ENCODE data around the gene PPIL4.

The PPIL4 gene

DNA sequence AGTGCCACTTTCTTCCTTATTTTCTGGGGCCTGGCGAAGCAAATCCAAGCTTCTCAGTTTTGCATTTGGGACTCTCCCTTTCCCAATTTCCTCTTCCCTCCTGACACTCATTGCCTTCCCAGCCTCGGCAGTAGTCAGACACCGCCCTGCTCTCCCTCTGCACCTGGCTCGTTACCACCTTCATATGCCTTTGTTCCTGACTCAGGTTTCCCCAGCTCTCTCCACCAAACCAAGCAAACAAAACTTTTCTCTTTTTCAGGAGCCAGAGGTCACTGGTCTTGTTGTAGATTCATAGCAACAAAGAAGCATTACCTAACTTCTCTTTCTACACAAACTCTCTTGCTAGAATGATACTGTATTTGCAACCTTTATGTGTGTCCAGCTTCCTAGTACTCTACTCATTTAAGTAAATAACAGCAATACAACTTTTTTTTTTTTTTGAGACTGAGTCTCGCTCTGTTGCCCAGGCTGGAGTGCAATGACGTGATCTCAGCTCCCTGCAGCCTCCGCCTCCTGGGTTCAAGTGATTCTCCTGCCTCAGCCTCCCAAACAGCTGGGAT, 52.0 kb downstream of the PPIL4 start:
- Histone ChIP-seq H3K23ac (ENCODE audit: low read depth, low read length, poor library complexity) (no peak overlapping the region), H3K9me3 (replicated peaks in 1 of 2; ENCODE audit: control insufficient read depth in 2 of 2, insufficient read depth in 1 of 2, low read depth in 1 of 2, low read length in 2 of 2) (no peaks in the 10 kb centered on the region), H3K9ac (ENCODE audit: low read depth, low read length, poor library complexity) (no peak overlapping the region), H2BK120ac (ENCODE audit: low read depth, low read length) (no peak overlapping the region), H3K4me1 (ENCODE audit: control insufficient read depth in 2 of 2, insufficient read depth in 1 of 2, low read depth in 1 of 2, low read length in 2 of 2) (no peaks in the 10 kb centered on the region), H3K79me1 (ENCODE audit: low read depth, low read length) (no peaks in the 10 kb centered on the region), H3K18ac (ENCODE audit: low read length) (no peak overlapping the region), H4K91ac (ENCODE audit: low read depth, low read length, poor library complexity) (no peak overlapping the region), H3K27me3 (ENCODE audit: control insufficient read depth in 3 of 3, insufficient read depth in 3 of 3, low read depth in 1 of 3, low read length in 3 of 3) (no peaks in the 10 kb centered on the region), H3K4ac (ENCODE audit: low read length) (no peak overlapping the region), H2BK5ac (ENCODE audit: low read length) (no peak overlapping the region), H4K8ac (ENCODE audit: low read depth, low read length) (no peak overlapping the region), H3K14ac (ENCODE audit: low read length) (no peak overlapping the region), H3K27ac (replicated peaks; ENCODE audit: low read length) (no peak overlapping the region), H3K36me3 (replicated peaks in 1 of 2; ENCODE audit: control insufficient read depth in 2 of 2, insufficient read depth in 2 of 2, low read length in 2 of 2) (no peaks in the 10 kb centered on the region), H3K4me3 (ENCODE audit: low read length in 2 of 2) (no peak overlapping the region), H2BK12ac (ENCODE audit: low read length) (no peak overlapping the region), H3K4me2 (ENCODE audit: insufficient read depth, low read length, poor library complexity, severe bottlenecking) (no peak overlapping the region), H2AK5ac (ENCODE audit: low read depth, low read length) (no peak overlapping the region), H2BK15ac (ENCODE audit: low read length) (no peak overlapping the region), H2AFZ (ENCODE audit: low read length) (no peak overlapping the region)
- WGBS, 2 donors (ENCODE audit: extremely low coverage in 2 of 2, insufficient read length in 2 of 2, insufficient replicate concordance in 1 of 2): no CpG with 5 or more reads among the region's 7 CpGs
- no peak for DNase-seq (ENCODE audit: low spot score)

DNA sequence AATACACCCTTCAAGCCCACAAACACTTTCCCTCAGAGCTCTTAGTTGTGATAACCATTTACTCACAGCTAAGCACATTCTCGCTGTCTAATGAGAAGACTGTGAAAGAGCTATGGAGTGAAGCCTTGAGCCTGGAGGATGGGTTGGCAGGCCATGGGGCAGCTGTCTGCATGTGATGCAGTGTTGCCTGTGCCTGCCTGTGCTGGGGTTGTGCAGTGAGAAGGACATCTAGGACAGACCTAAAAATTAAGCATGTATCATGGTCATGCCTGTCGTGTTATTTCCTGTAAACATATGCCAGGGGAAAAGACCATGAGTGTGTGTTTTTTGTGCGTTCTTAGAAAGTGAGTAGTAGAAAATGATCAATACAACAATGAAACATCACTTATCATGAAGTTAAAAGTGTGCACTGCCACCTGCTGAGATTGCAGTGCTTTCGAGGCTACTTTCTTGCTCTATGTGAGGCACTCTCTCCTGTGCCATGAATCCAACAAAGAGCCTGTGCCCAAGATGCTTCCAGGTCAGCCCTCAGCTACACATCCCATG, 53.0 kb downstream of the PPIL4 start:
- Histone ChIP-seq H4K8ac (ENCODE audit: low read depth, low read length) (no peak overlapping the region), H3K4me3 (ENCODE audit: low read length in 2 of 2) (no peak overlapping the region), H3K79me1 (ENCODE audit: low read depth, low read length) (no peaks in the 10 kb centered on the region), H2BK5ac (ENCODE audit: low read length) (no peak overlapping the region), H3K18ac (ENCODE audit: low read length) (no peak overlapping the region), H3K14ac (ENCODE audit: low read length) (no peak overlapping the region), H3K23ac (ENCODE audit: low read depth, low read length, poor library complexity) (no peak overlapping the region), H4K91ac (ENCODE audit: low read depth, low read length, poor library complexity) (no peak overlapping the region), H3K4me2 (ENCODE audit: insufficient read depth, low read length, poor library complexity, severe bottlenecking) (no peak overlapping the region), H3K27ac (replicated peaks; ENCODE audit: low read length) (no peak overlapping the region), H2BK120ac (ENCODE audit: low read depth, low read length) (no peak overlapping the region), H2AFZ (ENCODE audit: low read length) (no peak overlapping the region), H2BK12ac (ENCODE audit: low read length) (no peak overlapping the region), H3K9ac (ENCODE audit: low read depth, low read length, poor library complexity) (no peak overlapping the region), H2BK15ac (ENCODE audit: low read length) (no peak overlapping the region), H3K4ac (ENCODE audit: low read length) (no peak overlapping the region), H3K36me3 (replicated peaks in 1 of 2; ENCODE audit: control insufficient read depth in 2 of 2, insufficient read depth in 2 of 2, low read length in 2 of 2) (no peaks in the 10 kb centered on the region), H3K27me3 (ENCODE audit: control insufficient read depth in 3 of 3, insufficient read depth in 3 of 3, low read depth in 1 of 3, low read length in 3 of 3) (no peaks in the 10 kb centered on the region), H3K9me3 (replicated peaks in 1 of 2; ENCODE audit: control insufficient read depth in 2 of 2, insufficient read depth in 1 of 2, low read depth in 1 of 2, low read length in 2 of 2) (no peaks in the 10 kb centered on the region), H2AK5ac (ENCODE audit: low read depth, low read length) (no peak overlapping the region), H3K4me1 (ENCODE audit: control insufficient read depth in 2 of 2, insufficient read depth in 1 of 2, low read depth in 1 of 2, low read length in 2 of 2) (no peaks in the 10 kb centered on the region)
- no peak for DNase-seq (ENCODE audit: low spot score)
- WGBS, 2 donors (ENCODE audit: extremely low coverage in 2 of 2, insufficient read length in 2 of 2, insufficient replicate concordance in 1 of 2): no CpG with 5 or more reads among the region's 4 CpGs

DNA sequence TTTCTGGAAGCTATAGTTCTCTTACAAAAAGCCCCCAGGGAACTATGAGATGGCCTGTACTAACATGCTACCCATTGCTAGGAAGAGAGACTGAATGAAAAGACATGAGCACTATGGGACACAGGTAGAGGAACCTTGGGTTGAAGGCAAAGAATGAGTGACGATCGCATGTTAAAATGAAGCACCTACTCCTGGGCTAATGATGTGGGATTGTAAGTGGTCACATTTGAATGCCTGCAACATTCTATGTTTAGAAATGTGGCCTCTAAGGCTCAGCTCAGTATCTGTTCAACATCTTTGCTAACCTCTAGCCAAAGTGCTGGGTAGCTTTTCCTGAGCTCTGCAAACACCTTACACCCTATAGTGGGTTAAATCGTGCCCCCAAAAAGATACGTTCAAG, 55.9 kb downstream of the PPIL4 start:
- Histone ChIP-seq H3K79me1 (ENCODE audit: low read depth, low read length) (no peaks in the 10 kb centered on the region), H3K14ac (ENCODE audit: low read length) (no peak overlapping the region), H3K4me3 (ENCODE audit: low read length in 2 of 2) (no peak overlapping the region), H2BK15ac (ENCODE audit: low read length) (no peak overlapping the region), H3K23ac (ENCODE audit: low read depth, low read length, poor library complexity) (no peak overlapping the region), H3K4me2 (ENCODE audit: insufficient read depth, low read length, poor library complexity, severe bottlenecking) (no peak overlapping the region), H2BK120ac (ENCODE audit: low read depth, low read length) (no peak overlapping the region), H2AFZ (ENCODE audit: low read length) (no peak overlapping the region), H3K9ac (ENCODE audit: low read depth, low read length, poor library complexity) (no peak overlapping the region), H3K36me3 (replicated peaks in 1 of 2; ENCODE audit: control insufficient read depth in 2 of 2, insufficient read depth in 2 of 2, low read length in 2 of 2) (no peaks in the 10 kb centered on the region), H3K27me3 (ENCODE audit: control insufficient read depth in 3 of 3, insufficient read depth in 3 of 3, low read depth in 1 of 3, low read length in 3 of 3) (no peaks in the 10 kb centered on the region), H2AK5ac (ENCODE audit: low read depth, low read length) (no peak overlapping the region), H3K18ac (ENCODE audit: low read length) (no peak overlapping the region), H4K8ac (ENCODE audit: low read depth, low read length) (no peak overlapping the region), H2BK5ac (ENCODE audit: low read length) (no peak overlapping the region), H3K4ac (ENCODE audit: low read length) (no peak overlapping the region), H3K27ac (replicated peaks; ENCODE audit: low read length) (no peak overlapping the region), H2BK12ac (ENCODE audit: low read length) (no peak overlapping the region), H3K9me3 (replicated peaks in 1 of 2; ENCODE audit: control insufficient read depth in 2 of 2, insufficient read depth in 1 of 2, low read depth in 1 of 2, low read length in 2 of 2) (no peaks in the 10 kb centered on the region), H3K4me1 (ENCODE audit: control insufficient read depth in 2 of 2, insufficient read depth in 1 of 2, low read depth in 1 of 2, low read length in 2 of 2) (no peaks in the 10 kb centered on the region), H4K91ac (ENCODE audit: low read depth, low read length, poor library complexity) (no peak overlapping the region)
- DNase-seq (ENCODE audit: low spot score): no peak
- no CpG with 5 or more reads among the region's 4 CpGs for whole genome bisulfite sequencing, 2 donors (ENCODE audit: extremely low coverage in 2 of 2, insufficient read length in 2 of 2, insufficient replicate concordance in 1 of 2)

DNA sequence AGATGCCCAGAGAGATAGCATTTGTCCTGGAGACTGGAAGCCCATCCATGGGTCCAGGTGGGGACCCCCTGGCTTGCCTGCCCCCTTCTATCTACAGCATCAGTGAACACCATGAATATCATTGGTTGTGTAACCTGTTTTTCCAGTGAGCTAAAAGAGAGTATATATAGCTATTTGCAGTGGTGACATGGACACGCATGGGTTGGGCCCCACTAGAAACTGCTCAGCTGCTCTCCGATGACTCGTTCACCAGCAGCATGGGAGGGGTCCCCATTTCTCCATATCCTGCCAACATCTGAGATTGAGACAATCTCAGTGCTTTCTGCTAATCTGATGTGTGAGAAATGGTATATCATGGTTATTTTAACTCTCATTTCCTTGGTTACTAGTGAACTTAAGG, 57.0 kb downstream of the PPIL4 start:
- H3K4me3 ChIP-seq (ENCODE audit: low read length in 2 of 2): no peak overlapping the region
- H3K9me3 ChIP-seq (replicated peaks in 1 of 2; ENCODE audit: control insufficient read depth in 2 of 2, insufficient read depth in 1 of 2, low read depth in 1 of 2, low read length in 2 of 2): no peaks in the 10 kb centered on the region
- H3K27ac ChIP-seq (replicated peaks; ENCODE audit: low read length): no peak overlapping the region
- H4K8ac ChIP-seq (ENCODE audit: low read depth, low read length): no peak overlapping the region
- no peak overlapping the region for H3K9ac ChIP-seq (ENCODE audit: low read depth, low read length, poor library complexity)
- DNase-seq (ENCODE audit: low spot score): no peak
- H3K79me1 ChIP-seq (ENCODE audit: low read depth, low read length): no peaks in the 10 kb centered on the region
- H3K23ac ChIP-seq (ENCODE audit: low read depth, low read length, poor library complexity): no peak overlapping the region
- H4K91ac ChIP-seq (ENCODE audit: low read depth, low read length, poor library complexity): no peak overlapping the region
- H3K27me3 ChIP-seq (ENCODE audit: control insufficient read depth in 3 of 3, insufficient read depth in 3 of 3, low read depth in 1 of 3, low read length in 3 of 3): no peaks in the 10 kb centered on the region
- H2AFZ ChIP-seq (ENCODE audit: low read length): no peak overlapping the region
- no peaks in the 10 kb centered on the region for H3K36me3 ChIP-seq (replicated peaks in 1 of 2; ENCODE audit: control insufficient read depth in 2 of 2, insufficient read depth in 2 of 2, low read length in 2 of 2)
- no peak overlapping the region for H2BK15ac ChIP-seq (ENCODE audit: low read length)
- no peak overlapping the region for H2BK5ac ChIP-seq (ENCODE audit: low read length)
- no peaks in the 10 kb centered on the region for H3K4me1 ChIP-seq (ENCODE audit: control insufficient read depth in 2 of 2, insufficient read depth in 1 of 2, low read depth in 1 of 2, low read length in 2 of 2)
- H3K4me2 ChIP-seq (ENCODE audit: insufficient read depth, low read length, poor library complexity, severe bottlenecking): no peak overlapping the region
- no CpG with 5 or more reads among the region's 3 CpGs for WGBS, 2 donors (ENCODE audit: extremely low coverage in 2 of 2, insufficient read length in 2 of 2, insufficient replicate concordance in 1 of 2)
- no peak overlapping the region for H2AK5ac ChIP-seq (ENCODE audit: low read depth, low read length)
- no peak overlapping the region for H3K14ac ChIP-seq (ENCODE audit: low read length)
- H2BK12ac ChIP-seq (ENCODE audit: low read length): no peak overlapping the region
- H3K4ac ChIP-seq (ENCODE audit: low read length): no peak overlapping the region
- H2BK120ac ChIP-seq (ENCODE audit: low read depth, low read length): no peak overlapping the region
- no peak overlapping the region for H3K18ac ChIP-seq (ENCODE audit: low read length)
